ENCODE results near the gene MRM2.

Gene MRM2

DNA sequence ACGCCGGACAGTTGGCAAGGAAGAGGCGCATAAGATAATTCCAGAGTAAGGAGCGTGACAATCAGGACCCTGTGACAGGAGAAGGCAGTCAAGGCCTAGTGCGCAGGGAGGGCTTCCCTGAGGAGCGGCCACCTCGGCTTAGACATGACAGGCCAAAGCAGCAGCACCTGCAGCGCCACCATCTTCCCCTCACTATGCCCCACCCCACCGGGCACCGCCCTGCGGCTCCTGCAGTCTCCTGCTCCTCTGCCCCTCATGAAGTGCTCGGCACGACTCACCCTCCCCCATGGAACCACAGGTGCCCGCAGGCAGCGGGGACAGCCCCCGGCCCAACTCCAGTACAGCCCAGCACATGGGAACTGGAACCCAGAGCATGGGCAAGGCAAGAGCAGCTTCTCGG, 21.1 kb downstream of the MRM2 start:
- no peak for ATAC-seq
- TF ChIP-seq, protein P1, sequence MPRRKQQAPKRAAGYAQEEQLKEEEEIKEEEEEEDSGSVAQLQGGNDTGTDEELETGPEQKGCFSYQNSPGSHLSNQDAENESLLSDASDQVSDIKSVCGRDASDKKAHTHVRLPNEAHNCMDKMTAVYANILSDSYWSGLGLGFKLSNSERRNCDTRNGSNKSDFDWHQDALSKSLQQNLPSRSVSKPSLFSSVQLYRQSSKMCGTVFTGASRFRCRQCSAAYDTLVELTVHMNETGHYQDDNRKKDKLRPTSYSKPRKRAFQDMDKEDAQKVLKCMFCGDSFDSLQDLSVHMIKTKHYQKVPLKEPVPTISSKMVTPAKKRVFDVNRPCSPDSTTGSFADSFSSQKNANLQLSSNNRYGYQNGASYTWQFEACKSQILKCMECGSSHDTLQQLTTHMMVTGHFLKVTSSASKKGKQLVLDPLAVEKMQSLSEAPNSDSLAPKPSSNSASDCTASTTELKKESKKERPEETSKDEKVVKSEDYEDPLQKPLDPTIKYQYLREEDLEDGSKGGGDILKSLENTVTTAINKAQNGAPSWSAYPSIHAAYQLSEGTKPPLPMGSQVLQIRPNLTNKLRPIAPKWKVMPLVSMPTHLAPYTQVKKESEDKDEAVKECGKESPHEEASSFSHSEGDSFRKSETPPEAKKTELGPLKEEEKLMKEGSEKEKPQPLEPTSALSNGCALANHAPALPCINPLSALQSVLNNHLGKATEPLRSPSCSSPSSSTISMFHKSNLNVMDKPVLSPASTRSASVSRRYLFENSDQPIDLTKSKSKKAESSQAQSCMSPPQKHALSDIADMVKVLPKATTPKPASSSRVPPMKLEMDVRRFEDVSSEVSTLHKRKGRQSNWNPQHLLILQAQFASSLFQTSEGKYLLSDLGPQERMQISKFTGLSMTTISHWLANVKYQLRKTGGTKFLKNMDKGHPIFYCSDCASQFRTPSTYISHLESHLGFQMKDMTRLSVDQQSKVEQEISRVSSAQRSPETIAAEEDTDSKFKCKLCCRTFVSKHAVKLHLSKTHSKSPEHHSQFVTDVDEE (CRISPR knock-in tag; IDR thresholded peaks at IDR 0.05): no peak
- no peak for TF ChIP-seq SNAI2 (CRISPR knock-in tag; IDR thresholded peaks at IDR 0.05)
- no peak for TF ChIP-seq RARB (CRISPR knock-in tag; IDR thresholded peaks at IDR 0.05)
- TF ChIP-seq PPARA (CRISPR knock-in tag; IDR thresholded peaks at IDR 0.05; ENCODE audit: borderline replicate concordance): no peak
- TF ChIP-seq BACH2 (CRISPR knock-in tag; IDR thresholded peaks at IDR 0.05; ENCODE audit: borderline replicate concordance): no peak
- no peak for TF ChIP-seq ZC3H10 (CRISPR knock-in tag; IDR thresholded peaks at IDR 0.05)
- no peak for TF ChIP-seq ESRRG (CRISPR knock-in tag; IDR thresholded peaks at IDR 0.05)
- no peak for TF ChIP-seq ZNF565 (CRISPR knock-in tag; conservative IDR thresholded peaks at IDR 0.05; ENCODE audit: low read depth)
- no peak for TF ChIP-seq OSR1 (CRISPR knock-in tag; IDR thresholded peaks at IDR 0.05)
- no peak for TF ChIP-seq GLIS3 (CRISPR knock-in tag; IDR thresholded peaks at IDR 0.05)
- TF ChIP-seq, protein P2, sequence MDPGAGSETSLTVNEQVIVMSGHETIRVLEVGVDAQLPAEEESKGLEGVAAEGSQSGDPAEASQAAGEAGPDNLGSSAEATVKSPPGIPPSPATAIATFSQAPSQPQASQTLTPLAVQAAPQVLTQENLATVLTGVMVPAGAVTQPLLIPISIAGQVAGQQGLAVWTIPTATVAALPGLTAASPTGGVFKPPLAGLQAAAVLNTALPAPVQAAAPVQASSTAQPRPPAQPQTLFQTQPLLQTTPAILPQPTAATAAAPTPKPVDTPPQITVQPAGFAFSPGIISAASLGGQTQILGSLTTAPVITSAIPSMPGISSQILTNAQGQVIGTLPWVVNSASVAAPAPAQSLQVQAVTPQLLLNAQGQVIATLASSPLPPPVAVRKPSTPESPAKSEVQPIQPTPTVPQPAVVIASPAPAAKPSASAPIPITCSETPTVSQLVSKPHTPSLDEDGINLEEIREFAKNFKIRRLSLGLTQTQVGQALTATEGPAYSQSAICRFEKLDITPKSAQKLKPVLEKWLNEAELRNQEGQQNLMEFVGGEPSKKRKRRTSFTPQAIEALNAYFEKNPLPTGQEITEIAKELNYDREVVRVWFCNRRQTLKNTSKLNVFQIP (CRISPR knock-in tag; IDR thresholded peaks at IDR 0.05; ENCODE audit: borderline replicate concordance, low read depth): no peak
- TF ChIP-seq, protein P3, sequence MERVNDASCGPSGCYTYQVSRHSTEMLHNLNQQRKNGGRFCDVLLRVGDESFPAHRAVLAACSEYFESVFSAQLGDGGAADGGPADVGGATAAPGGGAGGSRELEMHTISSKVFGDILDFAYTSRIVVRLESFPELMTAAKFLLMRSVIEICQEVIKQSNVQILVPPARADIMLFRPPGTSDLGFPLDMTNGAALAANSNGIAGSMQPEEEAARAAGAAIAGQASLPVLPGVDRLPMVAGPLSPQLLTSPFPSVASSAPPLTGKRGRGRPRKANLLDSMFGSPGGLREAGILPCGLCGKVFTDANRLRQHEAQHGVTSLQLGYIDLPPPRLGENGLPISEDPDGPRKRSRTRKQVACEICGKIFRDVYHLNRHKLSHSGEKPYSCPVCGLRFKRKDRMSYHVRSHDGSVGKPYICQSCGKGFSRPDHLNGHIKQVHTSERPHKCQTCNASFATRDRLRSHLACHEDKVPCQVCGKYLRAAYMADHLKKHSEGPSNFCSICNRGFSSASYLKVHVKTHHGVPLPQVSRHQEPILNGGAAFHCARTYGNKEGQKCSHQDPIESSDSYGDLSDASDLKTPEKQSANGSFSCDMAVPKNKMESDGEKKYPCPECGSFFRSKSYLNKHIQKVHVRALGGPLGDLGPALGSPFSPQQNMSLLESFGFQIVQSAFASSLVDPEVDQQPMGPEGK (CRISPR knock-in tag; IDR thresholded peaks at IDR 0.05; ENCODE audit: borderline replicate concordance): no peak
- no peak for TF ChIP-seq ZNF8 (CRISPR knock-in tag; IDR thresholded peaks at IDR 0.05)
- TF ChIP-seq, protein P4, sequence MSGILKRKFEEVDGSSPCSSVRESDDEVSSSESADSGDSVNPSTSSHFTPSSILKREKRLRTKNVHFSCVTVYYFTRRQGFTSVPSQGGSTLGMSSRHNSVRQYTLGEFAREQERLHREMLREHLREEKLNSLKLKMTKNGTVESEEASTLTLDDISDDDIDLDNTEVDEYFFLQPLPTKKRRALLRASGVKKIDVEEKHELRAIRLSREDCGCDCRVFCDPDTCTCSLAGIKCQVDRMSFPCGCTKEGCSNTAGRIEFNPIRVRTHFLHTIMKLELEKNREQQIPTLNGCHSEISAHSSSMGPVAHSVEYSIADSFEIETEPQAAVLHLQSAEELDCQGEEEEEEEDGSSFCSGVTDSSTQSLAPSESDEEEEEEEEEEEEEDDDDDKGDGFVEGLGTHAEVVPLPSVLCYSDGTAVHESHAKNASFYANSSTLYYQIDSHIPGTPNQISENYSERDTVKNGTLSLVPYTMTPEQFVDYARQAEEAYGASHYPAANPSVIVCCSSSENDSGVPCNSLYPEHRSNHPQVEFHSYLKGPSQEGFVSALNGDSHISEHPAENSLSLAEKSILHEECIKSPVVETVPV (CRISPR knock-in tag; IDR thresholded peaks at IDR 0.05): no peak
- no peak for TF ChIP-seq ZFP3 (CRISPR knock-in tag; IDR thresholded peaks at IDR 0.05)
- TF ChIP-seq ZNF70 (CRISPR knock-in tag; IDR thresholded peaks at IDR 0.05): no peak

DNA sequence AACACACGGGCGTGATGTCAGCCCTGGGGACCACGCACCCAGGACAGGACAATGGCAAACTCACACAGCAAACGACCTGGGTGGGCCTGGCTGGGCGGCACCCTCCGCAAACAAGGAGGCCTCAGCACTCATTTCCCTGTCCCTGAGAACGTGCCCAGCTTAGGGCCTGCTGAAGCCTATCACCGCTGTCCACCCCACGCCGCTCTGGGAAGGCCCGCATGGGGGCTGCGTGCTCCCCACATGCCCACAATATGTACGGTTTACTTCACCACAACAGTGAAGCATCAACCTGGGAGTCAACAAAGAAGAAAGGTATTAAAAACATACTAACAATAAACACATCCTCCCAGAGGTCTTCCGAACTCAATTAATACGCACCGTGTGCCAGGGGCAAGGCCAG, 21.5 kb downstream of the MRM2 start:
- TF ChIP-seq ISL1 (CRISPR knock-in tag; IDR thresholded peaks at IDR 0.05) (no peak), BACH2 (CRISPR knock-in tag; IDR thresholded peaks at IDR 0.05; ENCODE audit: borderline replicate concordance) (no peak), GLIS3 (CRISPR knock-in tag; IDR thresholded peaks at IDR 0.05) (no peak), TOX (CRISPR knock-in tag; IDR thresholded peaks at IDR 0.05; ENCODE audit: borderline replicate concordance) (no peak), ZFP30 (CRISPR knock-in tag; IDR thresholded peaks at IDR 0.05) (no peak), ZNF70 (CRISPR knock-in tag; IDR thresholded peaks at IDR 0.05) (no peak), ESRRG (CRISPR knock-in tag; IDR thresholded peaks at IDR 0.05) (no peak), PPARA (CRISPR knock-in tag; IDR thresholded peaks at IDR 0.05; ENCODE audit: borderline replicate concordance) (no peak), ZNF565 (CRISPR knock-in tag; conservative IDR thresholded peaks at IDR 0.05; ENCODE audit: low read depth) (no peak), ZNF8 (CRISPR knock-in tag; IDR thresholded peaks at IDR 0.05) (no peak), SNAI2 (CRISPR knock-in tag; IDR thresholded peaks at IDR 0.05) (no peak), RARB (CRISPR knock-in tag; IDR thresholded peaks at IDR 0.05) (no peak)
- TF ChIP-seq, protein P3 (CRISPR knock-in tag; IDR thresholded peaks at IDR 0.05; ENCODE audit: borderline replicate concordance): no peak
- TF ChIP-seq, protein P2 (CRISPR knock-in tag; IDR thresholded peaks at IDR 0.05; ENCODE audit: borderline replicate concordance, low read depth): no peak
- TF ChIP-seq, protein P4 (CRISPR knock-in tag; IDR thresholded peaks at IDR 0.05): no peak
- TF ChIP-seq, protein P5, sequence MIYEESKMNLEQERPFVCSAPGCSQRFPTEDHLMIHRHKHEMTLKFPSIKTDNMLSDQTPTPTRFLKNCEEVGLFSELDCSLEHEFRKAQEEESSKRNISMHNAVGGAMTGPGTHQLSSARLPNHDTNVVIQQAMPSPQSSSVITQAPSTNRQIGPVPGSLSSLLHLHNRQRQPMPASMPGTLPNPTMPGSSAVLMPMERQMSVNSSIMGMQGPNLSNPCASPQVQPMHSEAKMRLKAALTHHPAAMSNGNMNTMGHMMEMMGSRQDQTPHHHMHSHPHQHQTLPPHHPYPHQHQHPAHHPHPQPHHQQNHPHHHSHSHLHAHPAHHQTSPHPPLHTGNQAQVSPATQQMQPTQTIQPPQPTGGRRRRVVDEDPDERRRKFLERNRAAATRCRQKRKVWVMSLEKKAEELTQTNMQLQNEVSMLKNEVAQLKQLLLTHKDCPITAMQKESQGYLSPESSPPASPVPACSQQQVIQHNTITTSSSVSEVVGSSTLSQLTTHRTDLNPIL (CRISPR knock-in tag; IDR thresholded peaks at IDR 0.05; ENCODE audit: low read depth): no peak
- TF ChIP-seq, protein P1 (CRISPR knock-in tag; IDR thresholded peaks at IDR 0.05): no peak
- no peak for ATAC-seq
